Mucosa of descending colon (tissue), 3 donors: Measurements from ENCODE around the gene GRK3. TPM values are rescaled to one million over a fixed set of nuclear protein-coding genes. Genes with fewer than 3 reads are reported as not detected.
"Not testable (repeated sequence)": the region's sequence is repeated elsewhere in the genome, so short reads cannot be mapped to it uniquely, and the experiment has no call there.

Source experiments
- ATAC-seq: fragments of 200-7000 bp; cut with Tn5 transposase; one replicate; pipeline ENCODE4 v1.9.1; 2020; ENCODE audit warnings: mild to moderate bottlenecking, moderate library complexity
- DNase-seq, 3 donors: peaks; one replicate each; pipeline ENCODE4 v3.0.0-alpha.2; 2020
- H3K36me3 ChIP-seq: fragments of 200-600 bp; one replicate; pipeline ENCODE4 v1.8.0; 2021; ENCODE audit warnings: low read depth, mild to moderate bottlenecking
- H3K4me1 ChIP-seq: fragments of 200-600 bp; one replicate; pipeline ENCODE4 v1.8.0; 2021; ENCODE audit warnings: low read depth, mild to moderate bottlenecking
- H3K4me3 ChIP-seq: fragments of 200-600 bp; one replicate; pipeline ENCODE4 v1.8.0; 2021; ENCODE audit warnings: mild to moderate bottlenecking
- H3K9me3 ChIP-seq: fragments of 200-600 bp; one replicate; pipeline ENCODE4 v1.8.0; 2021; ENCODE audit warnings: mild to moderate bottlenecking
- CTCF ChIP-seq: fragments of 200-600 bp; IDR thresholded peaks from one replicate; pipeline ENCODE4 v1.8.0; 2022; ENCODE audit warnings: antibody characterized with exemption, mild to moderate bottlenecking
- intact Hi-C, 2 donors: fragments of 100-400 bp; cut with DNase I in 1 of 2; cut with micrococcal nuclease in 1 of 2; formaldehyde crosslinking; loops; one replicate each; pipeline versions ENCODE4 v1.11.0 to v1.11.1; 2022; cut with DNase I, micrococcal nuclease
- total RNA-seq, 3 donors: library from RNA; stranded (reverse); fragmentation: NEBNext Ultra II Directional in 2 of 3; extraction: Animal tissue kit (Norgen Biotek cat#: 25700) in 2 of 3; gene quantifications; one replicate each; pipeline versions ENCODE4 v1.2.1 to v1.2.4, GENCODE V29; 2021 to 2023
- donor health status: DM: no; HTN: no; CAD: no; lungs with moderate emphysema.
- donor health status: DM: no; HTN: no; CAD: no.
- donor health status: DM: no; HTN: yes; CAD: no.

Gene GRK3
- total RNA-seq, 3 donors from 2014 or later = 2.1 to 16.1 (median 3.2) TPM

DNA sequence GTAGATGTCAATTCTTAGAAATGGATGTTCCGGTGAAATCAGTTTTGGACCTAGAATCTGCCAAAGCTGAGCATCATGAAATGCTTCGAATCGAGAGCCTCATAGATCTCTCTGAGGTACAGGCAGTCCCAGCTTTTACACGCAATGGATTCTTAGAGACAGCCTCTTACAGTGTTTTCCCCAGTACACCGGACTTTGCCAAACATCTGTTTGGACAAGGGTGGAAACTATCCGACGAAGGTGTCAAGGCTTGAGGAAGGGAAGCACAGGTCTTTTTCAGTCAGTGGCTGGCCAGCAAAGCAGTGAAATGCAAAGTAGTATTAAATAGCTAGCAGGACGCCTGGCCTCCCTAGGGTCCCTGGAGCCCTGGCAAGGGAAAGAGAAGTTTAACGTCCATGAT lies 4.9 kb downstream of the GRK3 start:
- DNase-seq (no peak), ATAC-seq (no peak)
- Histone ChIP-seq H3K9me3 (no peaks in the 10 kb centered on the region), H3K4me1 (no peaks in the 10 kb centered on the region), H3K36me3 (no peaks in the 10 kb centered on the region), H3K4me3 (no peak overlapping the region)
- intact Hi-C loops = no loop called here
- no peak for TF ChIP-seq CTCF

- no peak for TF ChIP-seq CTCF
- H3K9me3 ChIP-seq = no peaks in the 10 kb centered on the region
- no peak for DNase-seq
- no peak for ATAC-seq
- H3K4me3 ChIP-seq = no peak overlapping the region
- H3K4me1 ChIP-seq = no peaks in the 10 kb centered on the region
- intact Hi-C loops = no loop called here
- H3K36me3 ChIP-seq = no peaks in the 10 kb centered on the region
These were observed 5.5 kb downstream of the GRK3 start for GRCh38 chr22:25569983-25570382.

DNA sequence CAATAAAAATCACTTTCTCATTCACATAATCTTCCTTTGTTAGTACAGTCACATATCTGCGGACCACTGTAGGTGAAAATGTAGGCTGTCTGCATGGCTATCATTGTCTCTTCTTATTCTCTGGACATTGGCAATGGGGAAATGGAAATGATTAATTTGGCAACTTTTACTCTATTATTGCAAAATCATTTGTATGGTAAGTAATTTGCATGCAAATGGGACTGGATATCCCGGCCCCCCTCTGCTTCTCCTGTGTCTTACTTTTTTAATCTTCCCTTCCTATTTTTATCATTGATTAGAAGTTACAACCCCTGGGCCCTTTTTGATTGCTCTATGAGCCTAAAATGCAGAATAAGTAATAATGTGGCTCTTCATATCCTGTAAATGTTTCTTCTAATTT lies 6.0 kb downstream of the GRK3 start:
- intact Hi-C loops = no loop called here
- no peak overlapping the region for H3K4me3 ChIP-seq
- TF ChIP-seq CTCF = no peak
- no peak for DNase-seq
- H3K9me3 ChIP-seq = no peaks in the 10 kb centered on the region
- no peak for ATAC-seq
- no peaks in the 10 kb centered on the region for H3K4me1 ChIP-seq
- H3K36me3 ChIP-seq = no peaks in the 10 kb centered on the region

GRCh38 chr22:25571969-25572707 lies 7.7 kb downstream of the GRK3 start:
- H3K36me3 ChIP-seq, ATAC-seq, H3K9me3 ChIP-seq, H3K4me1 ChIP-seq, H3K4me3 ChIP-seq, DNase-seq, intact Hi-C loops: not testable (repeated sequence)

- no peak for DNase-seq
- no peaks in the 10 kb centered on the region for H3K4me1 ChIP-seq
- no peak overlapping the region for H3K4me3 ChIP-seq
- no peak for TF ChIP-seq CTCF
- H3K36me3 ChIP-seq = no peaks in the 10 kb centered on the region
- intact Hi-C loops = no loop called here
- no peaks in the 10 kb centered on the region for H3K9me3 ChIP-seq
- no peak for ATAC-seq
These were observed 8.3 kb downstream of the GRK3 start for GRCh38 chr22:25572708-25573171.

- Histone ChIP-seq H3K9me3 (no peaks in the 10 kb centered on the region), H3K4me1 (no peaks in the 10 kb centered on the region), H3K36me3 (no peaks in the 10 kb centered on the region), H3K4me3 (no peak overlapping the region)
- TF ChIP-seq CTCF = no peak
- no peak for DNase-seq
- no peak for ATAC-seq
- intact Hi-C loops = no loop called here
These were observed 9.4 kb downstream of the GRK3 start for GRCh38 chr22:25573841-25574240.
